Measurements from ENCODE around the gene EVI2A. TPM values are rescaled to one million over a fixed set of nuclear protein-coding genes. Genes with fewer than 3 reads are reported as not detected.

The EVI2A gene
- polyA plus RNA-seq, 4 donors: 1.4 to 1.9 (median 1.6) TPM

- no peak for DNase-seq (ENCODE audit: low read depth in 4 of 4, low spot score in 3 of 4)
Observed at GRCh38 chr17:31279401-31279800, 42.0 kb downstream of the EVI2A start.

- no peak for DNase-seq (ENCODE audit: low read depth in 4 of 4, low spot score in 3 of 4)
Observed at GRCh38 chr17:31275116-31275515, 46.3 kb downstream of the EVI2A start.

GRCh38 chr17:31274252-31274651, 47.2 kb downstream of the EVI2A start:
- DNase-seq (ENCODE audit: low read depth in 4 of 4, low spot score in 3 of 4): no peak

- DNase-seq (ENCODE audit: low read depth in 4 of 4, low spot score in 3 of 4): no peak
Observed at GRCh38 chr17:31273516-31273915, 47.9 kb downstream of the EVI2A start.

- no peak for DNase-seq (ENCODE audit: low read depth in 4 of 4, low spot score in 3 of 4)
Observed at GRCh38 chr17:31272803-31273202, 48.6 kb downstream of the EVI2A start.

- DNase-seq (ENCODE audit: low read depth in 4 of 4, low spot score in 3 of 4): no peak
Observed at GRCh38 chr17:31272236-31272635, 49.2 kb downstream of the EVI2A start.

- DNase-seq (ENCODE audit: low read depth in 4 of 4, low spot score in 3 of 4): no peak
Observed at GRCh38 chr17:31269578-31269983, 51.8 kb downstream of the EVI2A start.

- DNase-seq (ENCODE audit: low read depth in 4 of 4, low spot score in 3 of 4): no peak
Observed at GRCh38 chr17:31269036-31269577, 52.3 kb downstream of the EVI2A start.

Other genes with a start within 250 kb of the EVI2A start
- 10 to 100 TPM; 36.6 to 42.1 (median 39.1) TPM for gene NF1, start 226.6 kb downstream of the EVI2A start, polyA plus RNA-seq (ENCODE audit: insufficient read length in 4 of 4)
- gene OMG, start 24.4 kb downstream of the EVI2A start, polyA plus RNA-seq (ENCODE audit: insufficient read length in 4 of 4): under 1 TPM; 0.09 to 0.29 (median 0.16) TPM
- 1 to 10 TPM; 1.4 to 4.1 (median 3.1) TPM for gene EVI2B, start 7.6 kb downstream of the EVI2A start, polyA plus RNA-seq (ENCODE audit: insufficient read length in 4 of 4)
- gene RAB11FIP4, start 70.1 kb upstream of the EVI2A start, polyA plus RNA-seq (ENCODE audit: insufficient read length in 4 of 4): 10 to 100 TPM; 14.8 to 15.7 (median 15.4) TPM

All from right renal pelvis (tissue), 4 donors.